Neural progenitor cell (in vitro differentiated cells): ENCODE measurements around the gene THBS4. TPM values are rescaled to one million over a fixed set of nuclear protein-coding genes. Genes with fewer than 3 reads are reported as not detected.

Experiments used
- DNase-seq: peaks from one replicate; pipeline ENCODE4 v3.0.0-alpha.2; 2016; ENCODE audit warnings: low spot score
- H2AFZ ChIP-seq: fragments of 200-600 bp; sonication (generic); replicated peaks from 2 replicates; pipeline ENCODE4 v1.6.1; 2016; ENCODE audit warnings: antibody characterized with exemption
- H3F3A ChIP-seq: fragments of 200-600 bp; sonication (generic); 2 replicates; pipeline ENCODE4 v1.6.1; 2016; ENCODE audit warnings: antibody characterized with exemption, low read depth
- H3K27ac ChIP-seq: fragments of 200-600 bp; sonication (generic); 2 replicates; pipeline ENCODE4 v1.5.1; 2016; ENCODE audit warnings: mild to moderate bottlenecking
- H3K27me3 ChIP-seq: fragments of 200-600 bp; sonication (generic); 2 replicates; pipeline ENCODE4 v1.6.1; 2016; ENCODE audit warnings: mild to moderate bottlenecking, moderate library complexity
- H3K36me3 ChIP-seq: fragments of 200-600 bp; sonication (generic); 2 replicates; pipeline ENCODE4 v1.5.1; 2016
- H3K4me1 ChIP-seq: fragments of 200-600 bp; sonication (generic); 2 replicates; pipeline ENCODE4 v1.6.1; 2016; ENCODE audit warnings: mixed run types
- H3K4me2 ChIP-seq: fragments of 200-600 bp; sonication (generic); 2 replicates; pipeline ENCODE4 v1.6.1; 2016
- H3K4me3 ChIP-seq: fragments of 200-600 bp; sonication (generic); 2 replicates; pipeline ENCODE4 v1.5.1; 2016
- H3K79me2 ChIP-seq: fragments of 200-600 bp; sonication (generic); 2 replicates; pipeline ENCODE4 v1.6.1; 2016; ENCODE audit warnings: low read depth
- H3K9ac ChIP-seq: fragments of 200-600 bp; sonication (generic); 2 replicates; pipeline ENCODE4 v1.6.1; 2016
- H3K9me3 ChIP-seq: fragments of 200-600 bp; sonication (generic); 2 replicates; pipeline ENCODE4 v1.5.1; 2016; ENCODE audit warnings: low read depth
- H4K20me1 ChIP-seq: fragments of 200-600 bp; sonication (generic); 2 replicates; pipeline ENCODE4 v1.6.1; 2016; ENCODE audit warnings: low read depth
- H3K27ac Mint-ChIP-seq: 3 replicates; pipeline ENCODE4 v1.8.0; 2021; ENCODE audit warnings: mixed read lengths
- H3K27me3 Mint-ChIP-seq: 2 replicates; pipeline ENCODE4 v1.8.0; 2022; ENCODE audit warnings: low read depth, mild to moderate bottlenecking, inconsistent platforms, moderate library complexity, mixed read lengths; ENCODE audit not compliant: insufficient read depth
- H3K36me3 Mint-ChIP-seq: 3 replicates; pipeline ENCODE4 v1.8.0; 2021; ENCODE audit warnings: mixed read lengths
- H3K4me1 Mint-ChIP-seq: 3 replicates; pipeline ENCODE4 v1.8.0; 2021; ENCODE audit warnings: mixed read lengths
- H3K4me3 Mint-ChIP-seq: 3 replicates; pipeline ENCODE4 v1.8.0; 2021; ENCODE audit warnings: mild to moderate bottlenecking, moderate library complexity, mixed read lengths
- H3K9me3 Mint-ChIP-seq: 3 replicates; pipeline ENCODE4 v1.8.0; 2020; ENCODE audit warnings: mixed read lengths
- EZH2 ChIP-seq: fragments of 200-600 bp; sonication (generic); IDR thresholded peaks from 2 replicates; pipeline ENCODE4 v1.6.1; 2017; ENCODE audit warnings: antibody characterized with exemption, mild to moderate bottlenecking, moderate library complexity
- EZH2phosphoT487 ChIP-seq: fragments of 200-600 bp; sonication (generic); IDR thresholded peaks from 2 replicates; pipeline ENCODE4 v1.6.1; 2017; ENCODE audit warnings: antibody characterized with exemption
- total RNA-seq: library from RNA; depleted of rRNA; stranded (reverse); fragments of >200 nt; gene quantifications from 2 replicates; pipeline ENCODE4 v1.2.3, GENCODE V29; 2015; ENCODE audit warnings: low replicate concordance
- TF ChIP-seq, protein P1 (sequence below): fragments of 200-600 bp; sonication (generic); IDR thresholded peaks from 2 replicates; pipeline ENCODE4 v1.5.1; 2017; ENCODE audit warnings: antibody characterized with exemption, mild to moderate bottlenecking

The THBS4 gene
- total RNA-seq, 1 donor from 2014 or later: 31.6 TPM

DNA sequence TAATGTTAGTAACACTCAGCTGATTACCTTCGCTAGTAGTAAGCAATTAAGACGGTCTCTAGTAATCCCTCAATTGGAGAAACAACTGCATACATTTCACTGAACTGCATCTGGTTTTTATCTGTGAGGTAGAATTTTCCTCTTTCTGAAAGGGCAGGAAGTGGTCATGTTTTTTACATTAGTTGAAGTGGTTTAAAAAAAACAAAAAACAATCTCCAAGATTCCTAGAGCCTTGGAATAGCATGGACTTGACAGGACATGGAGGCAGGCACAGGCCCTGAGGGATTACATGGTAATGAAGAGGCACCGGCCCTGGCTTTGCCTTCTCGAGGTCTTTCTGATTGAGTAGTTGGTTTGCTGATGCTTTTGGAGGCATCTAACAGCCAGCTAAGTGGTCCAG, 25.8 kb downstream of the THBS4 start:
- Histone ChIP-seq H3F3A (peaks cover 2% of the 10 kb centered on the region), H2AFZ (no peak overlapping the region), H3K4me3 (no peak overlapping the region), H3K27me3 (no peaks in the 10 kb centered on the region), H3K9ac (no peak overlapping the region), H3K4me1 (peaks cover 4% of the 10 kb centered on the region), H3K36me3 (no peaks in the 10 kb centered on the region), H3K4me2 (no peak overlapping the region), H4K20me1 (no peaks in the 10 kb centered on the region), H3K79me2 (no peaks in the 10 kb centered on the region), H3K27ac (no peak overlapping the region), H3K9me3 (no peaks in the 10 kb centered on the region)
- Mint-ChIP-seq H3K36me3 (no peaks in the 10 kb centered on the region), H3K4me3 (no peak overlapping the region), H3K27me3 (peaks cover 2% of the 10 kb centered on the region), H3K9me3 (no peaks in the 10 kb centered on the region), H3K27ac (no peak overlapping the region), H3K4me1 (peaks cover 3% of the 10 kb centered on the region)
- no peak for TF ChIP-seq EZH2phosphoT487
- TF ChIP-seq, protein P1, sequence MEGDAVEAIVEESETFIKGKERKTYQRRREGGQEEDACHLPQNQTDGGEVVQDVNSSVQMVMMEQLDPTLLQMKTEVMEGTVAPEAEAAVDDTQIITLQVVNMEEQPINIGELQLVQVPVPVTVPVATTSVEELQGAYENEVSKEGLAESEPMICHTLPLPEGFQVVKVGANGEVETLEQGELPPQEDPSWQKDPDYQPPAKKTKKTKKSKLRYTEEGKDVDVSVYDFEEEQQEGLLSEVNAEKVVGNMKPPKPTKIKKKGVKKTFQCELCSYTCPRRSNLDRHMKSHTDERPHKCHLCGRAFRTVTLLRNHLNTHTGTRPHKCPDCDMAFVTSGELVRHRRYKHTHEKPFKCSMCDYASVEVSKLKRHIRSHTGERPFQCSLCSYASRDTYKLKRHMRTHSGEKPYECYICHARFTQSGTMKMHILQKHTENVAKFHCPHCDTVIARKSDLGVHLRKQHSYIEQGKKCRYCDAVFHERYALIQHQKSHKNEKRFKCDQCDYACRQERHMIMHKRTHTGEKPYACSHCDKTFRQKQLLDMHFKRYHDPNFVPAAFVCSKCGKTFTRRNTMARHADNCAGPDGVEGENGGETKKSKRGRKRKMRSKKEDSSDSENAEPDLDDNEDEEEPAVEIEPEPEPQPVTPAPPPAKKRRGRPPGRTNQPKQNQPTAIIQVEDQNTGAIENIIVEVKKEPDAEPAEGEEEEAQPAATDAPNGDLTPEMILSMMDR: no peak
- TF ChIP-seq EZH2: no peak
- no peak for DNase-seq

DNA sequence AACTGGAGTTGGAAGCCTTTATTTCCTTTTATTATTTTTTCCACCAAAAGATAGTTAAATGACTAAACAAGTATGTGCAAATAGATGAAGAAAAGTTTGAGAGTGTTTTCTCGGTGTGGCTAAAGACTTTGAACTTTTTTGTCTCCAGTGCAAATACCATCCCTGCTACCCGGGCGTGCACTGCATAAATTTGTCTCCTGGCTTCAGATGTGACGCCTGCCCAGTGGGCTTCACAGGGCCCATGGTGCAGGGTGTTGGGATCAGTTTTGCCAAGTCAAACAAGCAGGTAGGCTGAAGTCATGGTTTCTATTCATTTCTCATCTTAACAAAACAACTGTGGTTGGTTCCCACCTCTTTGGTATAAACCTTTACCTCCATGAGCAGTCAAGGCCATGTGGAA, 26.4 kb downstream of the THBS4 start:
- Histone ChIP-seq H3K27me3 (no peaks in the 10 kb centered on the region), H3K9ac (no peak overlapping the region), H4K20me1 (no peaks in the 10 kb centered on the region), H3K4me2 (no peak overlapping the region), H3F3A (peaks cover 2% of the 10 kb centered on the region), H3K36me3 (no peaks in the 10 kb centered on the region), H3K4me1 (peaks cover 4% of the 10 kb centered on the region), H3K79me2 (no peaks in the 10 kb centered on the region), H3K4me3 (no peak overlapping the region), H3K9me3 (no peaks in the 10 kb centered on the region), H3K27ac (no peak overlapping the region), H2AFZ (no peak overlapping the region)
- peaks cover 3% of the 10 kb centered on the region for H3K4me1 Mint-ChIP-seq
- H3K4me3 Mint-ChIP-seq: no peak overlapping the region
- H3K27me3 Mint-ChIP-seq: peaks cover 2% of the 10 kb centered on the region
- no peaks in the 10 kb centered on the region for H3K36me3 Mint-ChIP-seq
- TF ChIP-seq, protein P1: no peak
- no peak for TF ChIP-seq EZH2phosphoT487
- TF ChIP-seq EZH2: no peak
- H3K9me3 Mint-ChIP-seq: no peaks in the 10 kb centered on the region
- no peak overlapping the region for H3K27ac Mint-ChIP-seq
- DNase-seq: no peak

- no peak for DNase-seq
- Histone ChIP-seq H3F3A (peaks cover 7% of the 10 kb centered on the region), H3K79me2 (no peaks in the 10 kb centered on the region), H3K27me3 (no peaks in the 10 kb centered on the region), H2AFZ (no peak overlapping the region), H3K4me1 (peaks cover 4% of the 10 kb centered on the region), H4K20me1 (no peaks in the 10 kb centered on the region), H3K9me3 (no peaks in the 10 kb centered on the region), H3K27ac (no peak overlapping the region), H3K4me3 (no peak overlapping the region), H3K4me2 (no peak overlapping the region), H3K9ac (no peak overlapping the region), H3K36me3 (no peaks in the 10 kb centered on the region)
- Mint-ChIP-seq H3K27ac (no peak overlapping the region), H3K27me3 (peaks cover 2% of the 10 kb centered on the region), H3K9me3 (no peaks in the 10 kb centered on the region), H3K36me3 (no peaks in the 10 kb centered on the region), H3K4me3 (no peak overlapping the region), H3K4me1 (peaks cover 3% of the 10 kb centered on the region)
- TF ChIP-seq EZH2phosphoT487 (no peak), EZH2 (no peak)
- TF ChIP-seq, protein P1: no peak
These were observed 29.0 kb downstream of the THBS4 start for GRCh38 chr5:80064124-80064523.
